ENCODE measurements around the gene GRIFIN. TPM values are rescaled to one million over a fixed set of nuclear protein-coding genes. Genes with fewer than 3 reads are reported as not detected.
A peak's percentile ranks its signal among the peaks of the same experiment; 100 is the strongest.

Gene GRIFIN
- total and polyA plus RNA-seq, 7 experiments from 2014 or later: not detected

GRCh38 chr7:2497065-2497464 is 20.9 kb upstream of the GRIFIN start:
- Histone ChIP-seq H3K9me3 (ENCODE audit: control insufficient read depth in 2 of 3, low read length in 3 of 3) (no peaks in the 10 kb centered on the region), H3K27me3 (ENCODE audit: control insufficient read depth in 2 of 2, insufficient read depth in 2 of 2, low read length in 2 of 2) (no peaks in the 10 kb centered on the region), H3K4me1 (ENCODE audit: control insufficient read depth in 2 of 2, insufficient read depth in 2 of 2, low read length in 2 of 2) (no peaks in the 10 kb centered on the region), H3K36me3 (ENCODE audit: control insufficient read depth in 2 of 3, insufficient read depth in 3 of 3, low read length in 3 of 3) (no peaks in the 10 kb centered on the region), H3K4me3 (ENCODE audit: low read length) (no peak overlapping the region), H3K27ac (ENCODE audit: low read depth, low read length) (no peak overlapping the region)
- Mint-ChIP-seq H3K27me3 (peaks cover 0 to 11% (median 1%) of the 10 kb centered on the region in 5 donors), H3K4me3 (no peak overlapping the region), H3K9me3 (peaks cover 0 to 1% (median 0%) of the 10 kb centered on the region in 11 donors), H3K4me1 (peaks cover 0 to 9% (median 0%) of the 10 kb centered on the region in 7 donors), H3K27ac (no peak overlapping the region), H3K36me3 (no peaks in the 10 kb centered on the region)
- no peak for ATAC-seq
- ChIA-PET POLR2A (interaction anchor here (1.0 kb wide), 1 partner anchor 13 kb away, joined by 3 read pairs; no protein-coding TSS in a partner anchor), CTCF (no interaction called here)
- DNase-seq: no peak
- intact Hi-C loops (cut with micrococcal nuclease): no loop called here

- Mint-ChIP-seq H3K4me1 (peaks cover 0 to 9% (median 0%) of the 10 kb centered on the region in 7 donors), H3K9me3 (peaks cover 0 to 5% (median 0%) of the 10 kb centered on the region in 11 donors), H3K27me3 (peaks cover 0 to 12% (median 8%) of the 10 kb centered on the region in 5 donors), H3K4me3 (no peak overlapping the region), H3K27ac (peak overlapping the region in 1 of 9 donors; percentile 30), H3K36me3 (no peaks in the 10 kb centered on the region)
- no peak for ATAC-seq
- Histone ChIP-seq H3K36me3 (ENCODE audit: control insufficient read depth in 2 of 3, insufficient read depth in 3 of 3, low read length in 3 of 3) (no peaks in the 10 kb centered on the region), H3K4me1 (ENCODE audit: control insufficient read depth in 2 of 2, insufficient read depth in 2 of 2, low read length in 2 of 2) (no peaks in the 10 kb centered on the region), H3K9me3 (ENCODE audit: control insufficient read depth in 2 of 3, low read length in 3 of 3) (no peaks in the 10 kb centered on the region), H3K4me3 (ENCODE audit: low read length) (no peak overlapping the region), H3K27me3 (ENCODE audit: control insufficient read depth in 2 of 2, insufficient read depth in 2 of 2, low read length in 2 of 2) (no peaks in the 10 kb centered on the region), H3K27ac (ENCODE audit: low read depth, low read length) (no peak overlapping the region)
- intact Hi-C loops (cut with micrococcal nuclease): no loop called here
- DNase-seq: no peak
- ChIA-PET CTCF (no interaction called here), POLR2A (interaction anchor here (1.0 kb wide), 1 partner anchor 13 kb away, joined by 3 read pairs; no protein-coding TSS in a partner anchor)
Observed at GRCh38 chr7:2496375-2496774, 20.2 kb upstream of the GRIFIN start.

- Mint-ChIP-seq H3K4me1 (peaks cover 0 to 9% (median 0%) of the 10 kb centered on the region in 7 donors), H3K36me3 (no peaks in the 10 kb centered on the region), H3K9me3 (peaks cover 0 to 5% (median 0%) of the 10 kb centered on the region in 11 donors), H3K27me3 (peaks cover 0 to 12% (median 8%) of the 10 kb centered on the region in 5 donors), H3K27ac (no peak overlapping the region), H3K4me3 (no peak overlapping the region)
- no peak for DNase-seq
- Histone ChIP-seq H3K4me1 (ENCODE audit: control insufficient read depth in 2 of 2, insufficient read depth in 2 of 2, low read length in 2 of 2) (no peaks in the 10 kb centered on the region), H3K4me3 (ENCODE audit: low read length) (no peak overlapping the region), H3K27ac (ENCODE audit: low read depth, low read length) (no peak overlapping the region), H3K36me3 (ENCODE audit: control insufficient read depth in 2 of 3, insufficient read depth in 3 of 3, low read length in 3 of 3) (no peaks in the 10 kb centered on the region), H3K9me3 (ENCODE audit: control insufficient read depth in 2 of 3, low read length in 3 of 3) (no peaks in the 10 kb centered on the region), H3K27me3 (ENCODE audit: control insufficient read depth in 2 of 2, insufficient read depth in 2 of 2, low read length in 2 of 2) (no peaks in the 10 kb centered on the region)
- ChIA-PET POLR2A (no interaction called here), CTCF (no interaction called here)
- intact Hi-C loops (cut with micrococcal nuclease): no loop called here
- ATAC-seq: no peak
Observed at GRCh38 chr7:2495418-2496299, 19.5 kb upstream of the GRIFIN start.

- Histone ChIP-seq H3K27me3 (ENCODE audit: control insufficient read depth in 2 of 2, insufficient read depth in 2 of 2, low read length in 2 of 2) (no peaks in the 10 kb centered on the region), H3K27ac (ENCODE audit: low read depth, low read length) (no peak overlapping the region), H3K9me3 (ENCODE audit: control insufficient read depth in 2 of 3, low read length in 3 of 3) (no peaks in the 10 kb centered on the region), H3K4me3 (ENCODE audit: low read length) (no peak overlapping the region), H3K4me1 (ENCODE audit: control insufficient read depth in 2 of 2, insufficient read depth in 2 of 2, low read length in 2 of 2) (no peaks in the 10 kb centered on the region), H3K36me3 (ENCODE audit: control insufficient read depth in 2 of 3, insufficient read depth in 3 of 3, low read length in 3 of 3) (no peaks in the 10 kb centered on the region)
- DNase-seq (no peak), ATAC-seq (no peak)
- Mint-ChIP-seq H3K36me3 (no peaks in the 10 kb centered on the region), H3K4me1 (peaks cover 0 to 8% (median 0%) of the 10 kb centered on the region in 7 donors), H3K4me3 (no peak overlapping the region), H3K9me3 (peaks cover 0 to 5% (median 0%) of the 10 kb centered on the region in 11 donors), H3K27ac (peak overlapping the region in 1 of 9 donors; percentile 25), H3K27me3 (peaks cover 0 to 12% (median 8%) of the 10 kb centered on the region in 5 donors)
- POLR2A ChIA-PET: no interaction called here
- intact Hi-C loops (cut with micrococcal nuclease): no loop called here
- CTCF ChIA-PET: no interaction called here
Observed at GRCh38 chr7:2494191-2495130, 18.3 kb upstream of the GRIFIN start.

GRCh38 chr7:2493205-2494164 is 17.3 kb upstream of the GRIFIN start:
- H3K27me3 ChIP-seq (ENCODE audit: control insufficient read depth in 2 of 2, insufficient read depth in 2 of 2, low read length in 2 of 2): no peaks in the 10 kb centered on the region
- POLR2A ChIA-PET: no interaction called here
- no peak overlapping the region for H3K4me3 Mint-ChIP-seq
- no peaks in the 10 kb centered on the region for H3K4me1 ChIP-seq (ENCODE audit: control insufficient read depth in 2 of 2, insufficient read depth in 2 of 2, low read length in 2 of 2)
- no peak for DNase-seq
- H3K27ac ChIP-seq (ENCODE audit: low read depth, low read length): no peak overlapping the region
- ATAC-seq: no peak
- CTCF ChIA-PET: no interaction called here
- H3K9me3 Mint-ChIP-seq: peaks cover 0 to 5% (median 0%) of the 10 kb centered on the region in 11 donors
- H3K27ac Mint-ChIP-seq: no peak overlapping the region
- no peaks in the 10 kb centered on the region for H3K9me3 ChIP-seq (ENCODE audit: control insufficient read depth in 2 of 3, low read length in 3 of 3)
- H3K4me3 ChIP-seq (ENCODE audit: low read length): no peak overlapping the region
- no peaks in the 10 kb centered on the region for H3K36me3 ChIP-seq (ENCODE audit: control insufficient read depth in 2 of 3, insufficient read depth in 3 of 3, low read length in 3 of 3)
- no peaks in the 10 kb centered on the region for H3K36me3 Mint-ChIP-seq
- peaks cover 0 to 13% (median 8%) of the 10 kb centered on the region in 5 donors for H3K27me3 Mint-ChIP-seq
- H3K4me1 Mint-ChIP-seq: peaks cover 0 to 14% (median 0%) of the 10 kb centered on the region in 7 donors
- intact Hi-C loops (cut with micrococcal nuclease): no loop called here

GRCh38 chr7:2492038-2492437 is 15.8 kb upstream of the GRIFIN start:
- Mint-ChIP-seq H3K4me3 (no peak overlapping the region), H3K27ac (peak overlapping the region in 2 of 9 donors; percentile 48 to 51), H3K36me3 (no peaks in the 10 kb centered on the region), H3K27me3 (peaks cover 0 to 11% (median 8%) of the 10 kb centered on the region in 5 donors), H3K9me3 (peaks cover 0 to 5% (median 0%) of the 10 kb centered on the region in 11 donors), H3K4me1 (peaks cover 0 to 13% (median 0%) of the 10 kb centered on the region in 7 donors)
- Histone ChIP-seq H3K36me3 (ENCODE audit: control insufficient read depth in 2 of 3, insufficient read depth in 3 of 3, low read length in 3 of 3) (no peaks in the 10 kb centered on the region), H3K9me3 (ENCODE audit: control insufficient read depth in 2 of 3, low read length in 3 of 3) (no peaks in the 10 kb centered on the region), H3K27ac (ENCODE audit: low read depth, low read length) (no peak overlapping the region), H3K4me3 (ENCODE audit: low read length) (no peak overlapping the region), H3K4me1 (ENCODE audit: control insufficient read depth in 2 of 2, insufficient read depth in 2 of 2, low read length in 2 of 2) (no peaks in the 10 kb centered on the region), H3K27me3 (ENCODE audit: control insufficient read depth in 2 of 2, insufficient read depth in 2 of 2, low read length in 2 of 2) (no peaks in the 10 kb centered on the region)
- ATAC-seq (no peak), DNase-seq (no peak)
- ChIA-PET CTCF (no interaction called here), POLR2A (interaction anchor here (0.8 kb wide), 1 partner anchor 8 kb away, joined by 3 read pairs; no protein-coding TSS in a partner anchor)
- intact Hi-C loops (cut with micrococcal nuclease): no loop called here
